Fibroblast of gingiva (primary cell): Measurements from ENCODE around the gene INPP4B.

Experiments used
- DNase-seq: peaks from one replicate; pipeline ENCODE4 v3.0.0-alpha.2; 2011; ENCODE audit warnings: low read depth

The INPP4B gene

GRCh38 chr4:142339053-142339452, 507.0 kb downstream of the INPP4B start:
- DNase-seq: no peak

- no peak for DNase-seq
These were observed 509.7 kb downstream of the INPP4B start for GRCh38 chr4:142336251-142336934.

GRCh38 chr4:142334931-142335330, 511.2 kb downstream of the INPP4B start:
- no peak for DNase-seq

GRCh38 chr4:142331646-142332045, 514.5 kb downstream of the INPP4B start:
- peak; percentile 87 for DNase-seq

GRCh38 chr4:142331132-142331531, 515.0 kb downstream of the INPP4B start:
- peak; percentile 33 for DNase-seq

GRCh38 chr4:142330311-142330710, 515.8 kb downstream of the INPP4B start:
- DNase-seq: no peak

GRCh38 chr4:142329313-142329712, 516.8 kb downstream of the INPP4B start:
- no peak for DNase-seq

GRCh38 chr4:142326181-142326580, 519.9 kb downstream of the INPP4B start:
- no peak for DNase-seq

GRCh38 chr4:142324572-142324971, 521.5 kb downstream of the INPP4B start:
- DNase-seq: no peak

- DNase-seq: no peak
These were observed 523.1 kb downstream of the INPP4B start for GRCh38 chr4:142322996-142323395.

- DNase-seq: no peak
These were observed 527.8 kb downstream of the INPP4B start for GRCh38 chr4:142318280-142318679.

GRCh38 chr4:142316913-142317312, 529.2 kb downstream of the INPP4B start:
- DNase-seq: no peak

- no peak for DNase-seq
These were observed 530.1 kb downstream of the INPP4B start for GRCh38 chr4:142316025-142316424.

- DNase-seq: no peak
These were observed 531.4 kb downstream of the INPP4B start for GRCh38 chr4:142314686-142315085.

- DNase-seq: no peak
These were observed 531.9 kb downstream of the INPP4B start for GRCh38 chr4:142314247-142314646.

GRCh38 chr4:142312391-142312790, 533.7 kb downstream of the INPP4B start:
- no peak for DNase-seq

- DNase-seq: no peak
These were observed 534.2 kb downstream of the INPP4B start for GRCh38 chr4:142311916-142312315.

GRCh38 chr4:142309772-142310171, 536.3 kb downstream of the INPP4B start:
- no peak for DNase-seq

GRCh38 chr4:142307857-142308256, 538.2 kb downstream of the INPP4B start:
- no peak for DNase-seq

- no peak for DNase-seq
These were observed 548.8 kb downstream of the INPP4B start for GRCh38 chr4:142297313-142297712.

GRCh38 chr4:142293536-142293935, 552.6 kb downstream of the INPP4B start:
- no peak for DNase-seq

- no peak for DNase-seq
These were observed 553.9 kb downstream of the INPP4B start for GRCh38 chr4:142292231-142292630.

GRCh38 chr4:142291299-142292050, 554.6 kb downstream of the INPP4B start:
- no peak for DNase-seq

- DNase-seq: no peak
These were observed 558.7 kb downstream of the INPP4B start for GRCh38 chr4:142287371-142287770.
